ENCODE measurements around the gene SENP2. TPM values are rescaled to one million over a fixed set of nuclear protein-coding genes. Genes with fewer than 3 reads are reported as not detected.
"Not testable (repeated sequence)": the region's sequence is repeated elsewhere in the genome, so short reads cannot be mapped to it uniquely, and the experiment has no call there.

The SENP2 gene
- total RNA-seq, 2 donors from 2014 or later = 31.2 to 42.4 TPM

- no peaks in the 10 kb centered on the region for H3K9me3 Mint-ChIP-seq
- H3K27me3 Mint-ChIP-seq = peaks cover 37% of the 10 kb centered on the region
- no peak overlapping the region for H3K4me3 Mint-ChIP-seq
- H3K36me3 Mint-ChIP-seq (ENCODE audit: low read depth) = no peaks in the 10 kb centered on the region
- ATAC-seq (replicated peaks) = peak; percentile 78
- no peaks in the 10 kb centered on the region for H3K4me1 Mint-ChIP-seq
- H3K27ac Mint-ChIP-seq = no peak overlapping the region
Measured at GRCh38 chr3:185659942-185660921, 74.1 kb downstream of the SENP2 start.

- not testable (repeated sequence) for ATAC-seq (replicated peaks); H3K4me1 Mint-ChIP-seq; H3K36me3 Mint-ChIP-seq (ENCODE audit: low read depth); H3K27ac Mint-ChIP-seq; H3K4me3 Mint-ChIP-seq; H3K9me3 Mint-ChIP-seq
- peaks cover 37% of the 10 kb centered on the region for H3K27me3 Mint-ChIP-seq
Measured at GRCh38 chr3:185661296-185661695, 75.2 kb downstream of the SENP2 start.

GRCh38 chr3:185661772-185662171 is 75.7 kb downstream of the SENP2 start:
- ATAC-seq (replicated peaks) = no peak
- Mint-ChIP-seq H3K36me3 (ENCODE audit: low read depth) (no peaks in the 10 kb centered on the region), H3K9me3 (no peaks in the 10 kb centered on the region), H3K27ac (no peak overlapping the region), H3K27me3 (peaks cover 35% of the 10 kb centered on the region), H3K4me3 (no peak overlapping the region), H3K4me1 (no peaks in the 10 kb centered on the region)

- no peaks in the 10 kb centered on the region for H3K4me1 Mint-ChIP-seq
- H3K36me3 Mint-ChIP-seq (ENCODE audit: low read depth) = no peaks in the 10 kb centered on the region
- H3K27me3 Mint-ChIP-seq = peaks cover 31% of the 10 kb centered on the region
- H3K9me3 Mint-ChIP-seq = no peaks in the 10 kb centered on the region
- ATAC-seq (replicated peaks) = no peak
- no peak overlapping the region for H3K27ac Mint-ChIP-seq
- no peak overlapping the region for H3K4me3 Mint-ChIP-seq
Measured at GRCh38 chr3:185663929-185664328, 77.8 kb downstream of the SENP2 start.

- no peak overlapping the region for H3K27ac Mint-ChIP-seq
- H3K4me3 Mint-ChIP-seq = no peak overlapping the region
- no peaks in the 10 kb centered on the region for H3K4me1 Mint-ChIP-seq
- H3K27me3 Mint-ChIP-seq = peaks cover 24% of the 10 kb centered on the region
- ATAC-seq (replicated peaks) = no peak
- H3K36me3 Mint-ChIP-seq (ENCODE audit: low read depth) = no peaks in the 10 kb centered on the region
- no peaks in the 10 kb centered on the region for H3K9me3 Mint-ChIP-seq
Measured at GRCh38 chr3:185667574-185667973, 81.5 kb downstream of the SENP2 start.

GRCh38 chr3:185677146-185677829 is 91.2 kb downstream of the SENP2 start:
- H3K4me3 Mint-ChIP-seq = no peak overlapping the region
- H3K9me3 Mint-ChIP-seq = peaks cover 14% of the 10 kb centered on the region

GRCh38 chr3:185678027-185678426 is 91.9 kb downstream of the SENP2 start:
- Mint-ChIP-seq H3K27ac (no peak overlapping the region), H3K36me3 (ENCODE audit: low read depth) (no peaks in the 10 kb centered on the region), H3K27me3 (peaks cover 52% of the 10 kb centered on the region), H3K9me3 (peaks cover 14% of the 10 kb centered on the region), H3K4me1 (no peaks in the 10 kb centered on the region), H3K4me3 (no peak overlapping the region)
- ATAC-seq (replicated peaks) = no peak

More at GRCh38 chr3:185677146-185677829, 91.2 kb downstream of the SENP2 start:
- no peak overlapping the region for H3K27ac Mint-ChIP-seq
- H3K36me3 Mint-ChIP-seq (ENCODE audit: low read depth) = no peaks in the 10 kb centered on the region
- ATAC-seq (replicated peaks) = no peak
- peaks cover 51% of the 10 kb centered on the region for H3K27me3 Mint-ChIP-seq
- H3K4me1 Mint-ChIP-seq = no peaks in the 10 kb centered on the region

GRCh38 chr3:185680231-185680630 is 94.1 kb downstream of the SENP2 start:
- Mint-ChIP-seq H3K9me3 (peaks cover 14% of the 10 kb centered on the region), H3K27me3 (peaks cover 45% of the 10 kb centered on the region), H3K4me3 (no peak overlapping the region), H3K36me3 (ENCODE audit: low read depth) (no peaks in the 10 kb centered on the region), H3K27ac (no peak overlapping the region), H3K4me1 (no peaks in the 10 kb centered on the region)
- no peak for ATAC-seq (replicated peaks)

Other genes starting within 250 kb of the SENP2 start
- gene MAP3K13, start 223.2 kb upstream of the SENP2 start, total RNA-seq = 10 to 100 TPM; 17.9 to 22.2 TPM
- gene TMEM41A, start 87.3 kb upstream of the SENP2 start, total RNA-seq = 10 to 100 TPM; 30.6 to 49.9 TPM
- gene LIPH, start 33.7 kb upstream of the SENP2 start, total RNA-seq = under 1 TPM in 1 of 2 donors, not detected in 1; 0.65 TPM
- gene IGF2BP2, start 238.7 kb downstream of the SENP2 start, total RNA-seq = under 1 TPM; 0.28 to 0.82 TPM